ENCODE data around the gene USP10. TPM values are rescaled to one million over a fixed set of nuclear protein-coding genes. Genes with fewer than 3 reads are reported as not detected.

Gene USP10
- total RNA-seq, 1 donor from 2014 or later = 107 TPM

DNA sequence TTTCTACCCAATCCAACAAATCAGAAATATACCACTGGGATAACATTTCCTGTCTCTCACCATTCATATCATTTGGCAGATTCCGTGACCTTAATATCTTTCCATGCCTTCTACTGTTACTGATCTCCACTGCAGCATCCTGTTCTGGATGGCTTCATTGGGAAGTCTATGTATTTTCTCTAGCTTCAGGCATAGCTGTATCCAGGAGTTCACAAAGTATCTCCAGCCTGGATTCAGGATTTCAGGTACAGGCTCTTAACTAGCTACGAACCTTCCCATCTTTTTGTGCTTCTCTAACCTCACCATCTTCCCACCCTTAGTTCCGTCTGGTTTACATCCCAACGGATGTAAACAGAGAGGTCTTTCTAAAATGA is 15.2 kb upstream of the USP10 start:
- H3K36me3 Mint-ChIP-seq (ENCODE audit: low read depth, unreplicated experiment) = peaks cover 2% of the 10 kb centered on the region
- no peak overlapping the region for H3K9ac ChIP-seq (ENCODE audit: low read length)
- TF ChIP-seq, protein P1, sequence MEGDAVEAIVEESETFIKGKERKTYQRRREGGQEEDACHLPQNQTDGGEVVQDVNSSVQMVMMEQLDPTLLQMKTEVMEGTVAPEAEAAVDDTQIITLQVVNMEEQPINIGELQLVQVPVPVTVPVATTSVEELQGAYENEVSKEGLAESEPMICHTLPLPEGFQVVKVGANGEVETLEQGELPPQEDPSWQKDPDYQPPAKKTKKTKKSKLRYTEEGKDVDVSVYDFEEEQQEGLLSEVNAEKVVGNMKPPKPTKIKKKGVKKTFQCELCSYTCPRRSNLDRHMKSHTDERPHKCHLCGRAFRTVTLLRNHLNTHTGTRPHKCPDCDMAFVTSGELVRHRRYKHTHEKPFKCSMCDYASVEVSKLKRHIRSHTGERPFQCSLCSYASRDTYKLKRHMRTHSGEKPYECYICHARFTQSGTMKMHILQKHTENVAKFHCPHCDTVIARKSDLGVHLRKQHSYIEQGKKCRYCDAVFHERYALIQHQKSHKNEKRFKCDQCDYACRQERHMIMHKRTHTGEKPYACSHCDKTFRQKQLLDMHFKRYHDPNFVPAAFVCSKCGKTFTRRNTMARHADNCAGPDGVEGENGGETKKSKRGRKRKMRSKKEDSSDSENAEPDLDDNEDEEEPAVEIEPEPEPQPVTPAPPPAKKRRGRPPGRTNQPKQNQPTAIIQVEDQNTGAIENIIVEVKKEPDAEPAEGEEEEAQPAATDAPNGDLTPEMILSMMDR (IDR thresholded peaks at IDR 0.05; ENCODE audit: insufficient read depth, low read depth, low read length) = no peak
- TF ChIP-seq EZH2 (IDR thresholded peaks at IDR 0.05; ENCODE audit: insufficient read depth, low read length) = no peak
- H4K20me1 ChIP-seq (ENCODE audit: insufficient read depth, low read length) = no peaks in the 10 kb centered on the region
- no peaks in the 10 kb centered on the region for H3K27me3 ChIP-seq (ENCODE audit: insufficient read depth, low read length)
- no peak overlapping the region for H3K27ac Mint-ChIP-seq (ENCODE audit: unreplicated experiment)
- H3K9me3 Mint-ChIP-seq (ENCODE audit: unreplicated experiment) = peaks cover 2% of the 10 kb centered on the region
- peaks cover 11% of the 10 kb centered on the region for H3K4me1 ChIP-seq (ENCODE audit: insufficient read depth, low read length)
- no peaks in the 10 kb centered on the region for H3K79me2 ChIP-seq (ENCODE audit: insufficient read depth, low read length)
- no peaks in the 10 kb centered on the region for H3K36me3 ChIP-seq (ENCODE audit: insufficient read depth, low read length)
- H3K4me3 Mint-ChIP-seq (ENCODE audit: unreplicated experiment) = no peak overlapping the region
- DNase-seq (ENCODE audit: low read depth) (no peak), FAIRE-seq (no peak)
- no peak overlapping the region for H3K4me2 ChIP-seq (ENCODE audit: low read length)
- H3K9me3 ChIP-seq (ENCODE audit: insufficient read depth, low read depth, low read length) = no peaks in the 10 kb centered on the region
- peaks cover 10% of the 10 kb centered on the region for H3K27me3 Mint-ChIP-seq (ENCODE audit: low read depth, unreplicated experiment)
- no peak overlapping the region for H3K27ac ChIP-seq (ENCODE audit: low read depth, low read length)
- peaks cover 14% of the 10 kb centered on the region for H3K4me1 Mint-ChIP-seq (ENCODE audit: low read depth, unreplicated experiment)
- no peak overlapping the region for H3K4me3 ChIP-seq (ENCODE audit: insufficient read depth, low read depth, low read length)
- H2AFZ ChIP-seq (ENCODE audit: low read depth, low read length) = no peak overlapping the region

- no peak for FAIRE-seq
- no peaks in the 10 kb centered on the region for H3K9me3 ChIP-seq (ENCODE audit: insufficient read depth, low read depth, low read length)
- no peak for TF ChIP-seq EZH2 (IDR thresholded peaks at IDR 0.05; ENCODE audit: insufficient read depth, low read length)
- TF ChIP-seq, protein P1 (IDR thresholded peaks at IDR 0.05; ENCODE audit: insufficient read depth, low read depth, low read length) = no peak
These were observed 14.6 kb upstream of the USP10 start for GRCh38 chr16:84685210-84685609.

GRCh38 chr16:84686707-84687298 is 13.0 kb upstream of the USP10 start:
- Histone ChIP-seq H3K9me3 (ENCODE audit: insufficient read depth, low read depth, low read length) (no peaks in the 10 kb centered on the region), H4K20me1 (ENCODE audit: insufficient read depth, low read length) (no peaks in the 10 kb centered on the region), H3K27me3 (ENCODE audit: insufficient read depth, low read length) (no peaks in the 10 kb centered on the region), H3K4me2 (ENCODE audit: low read length) (no peak overlapping the region), H3K4me3 (ENCODE audit: insufficient read depth, low read depth, low read length) (no peak overlapping the region), H2AFZ (ENCODE audit: low read depth, low read length) (no peak overlapping the region), H3K79me2 (ENCODE audit: insufficient read depth, low read length) (no peaks in the 10 kb centered on the region), H3K27ac (ENCODE audit: low read depth, low read length) (no peak overlapping the region), H3K9ac (ENCODE audit: low read length) (no peak overlapping the region), H3K36me3 (ENCODE audit: insufficient read depth, low read length) (no peaks in the 10 kb centered on the region), H3K4me1 (ENCODE audit: insufficient read depth, low read length) (peaks cover 16% of the 10 kb centered on the region)
- TF ChIP-seq, protein P1 (IDR thresholded peaks at IDR 0.05; ENCODE audit: insufficient read depth, low read depth, low read length) = no peak
- TF ChIP-seq EZH2 (IDR thresholded peaks at IDR 0.05; ENCODE audit: insufficient read depth, low read length) = no peak
- peaks cover 14% of the 10 kb centered on the region for H3K4me1 Mint-ChIP-seq (ENCODE audit: low read depth, unreplicated experiment)
- DNase-seq (ENCODE audit: low read depth) (no peak), FAIRE-seq (no peak)
- peaks cover 2% of the 10 kb centered on the region for H3K36me3 Mint-ChIP-seq (ENCODE audit: low read depth, unreplicated experiment)
- H3K27ac Mint-ChIP-seq (ENCODE audit: unreplicated experiment) = no peak overlapping the region
- H3K4me3 Mint-ChIP-seq (ENCODE audit: unreplicated experiment) = no peak overlapping the region
- peaks cover 5% of the 10 kb centered on the region for H3K27me3 Mint-ChIP-seq (ENCODE audit: low read depth, unreplicated experiment)
- peaks cover 2% of the 10 kb centered on the region for H3K9me3 Mint-ChIP-seq (ENCODE audit: unreplicated experiment)

More at GRCh38 chr16:84685210-84685609, 14.6 kb upstream of the USP10 start:
- Mint-ChIP-seq H3K4me1 (ENCODE audit: low read depth, unreplicated experiment) (peaks cover 14% of the 10 kb centered on the region), H3K27ac (ENCODE audit: unreplicated experiment) (no peak overlapping the region), H3K36me3 (ENCODE audit: low read depth, unreplicated experiment) (peaks cover 2% of the 10 kb centered on the region), H3K4me3 (ENCODE audit: unreplicated experiment) (no peak overlapping the region), H3K9me3 (ENCODE audit: unreplicated experiment) (peaks cover 2% of the 10 kb centered on the region), H3K27me3 (ENCODE audit: low read depth, unreplicated experiment) (peaks cover 6% of the 10 kb centered on the region)
- no peaks in the 10 kb centered on the region for H3K36me3 ChIP-seq (ENCODE audit: insufficient read depth, low read length)
- DNase-seq (ENCODE audit: low read depth) = no peak
- H4K20me1 ChIP-seq (ENCODE audit: insufficient read depth, low read length) = no peaks in the 10 kb centered on the region
- peaks cover 16% of the 10 kb centered on the region for H3K4me1 ChIP-seq (ENCODE audit: insufficient read depth, low read length)
- no peak overlapping the region for H3K4me2 ChIP-seq (ENCODE audit: low read length)
- no peaks in the 10 kb centered on the region for H3K27me3 ChIP-seq (ENCODE audit: insufficient read depth, low read length)
- no peak overlapping the region for H3K4me3 ChIP-seq (ENCODE audit: insufficient read depth, low read depth, low read length)
- H3K27ac ChIP-seq (ENCODE audit: low read depth, low read length) = no peak overlapping the region
- H3K9ac ChIP-seq (ENCODE audit: low read length) = no peak overlapping the region
- no peaks in the 10 kb centered on the region for H3K79me2 ChIP-seq (ENCODE audit: insufficient read depth, low read length)
- no peak overlapping the region for H2AFZ ChIP-seq (ENCODE audit: low read depth, low read length)
